Choroid plexus epithelial cell (primary cell): ENCODE data around the gene NOTCH2.

Experiments
- DNase-seq: peaks from one replicate; pipeline ENCODE4 v3.0.0-alpha.2; 2010; ENCODE audit warnings: low read depth
- H3K4me3 ChIP-seq: 2 replicates; pipeline ENCODE4 v1.5.1; 2011; ENCODE audit warnings: low read depth, mild to moderate bottlenecking, control low read depth, low read length, moderate library complexity
- CTCF ChIP-seq: conservative IDR thresholded peaks from 2 replicates; pipeline ENCODE4 v1.5.1; 2011; ENCODE audit warnings: low read depth, mild to moderate bottlenecking, control low read depth, inconsistent platforms, low read length, moderate library complexity

The NOTCH2 gene

GRCh38 chr1:119943216-119943615 is 126.2 kb downstream of the NOTCH2 start:
- no peak for DNase-seq
- no peak for TF ChIP-seq CTCF
- no peak overlapping the region for H3K4me3 ChIP-seq

- DNase-seq = no peak
- TF ChIP-seq CTCF = no peak
- no peak overlapping the region for H3K4me3 ChIP-seq
Measured at GRCh38 chr1:119941392-119941791, 128.1 kb downstream of the NOTCH2 start.

- DNase-seq = no peak
- TF ChIP-seq CTCF = no peak
- no peak overlapping the region for H3K4me3 ChIP-seq
Measured at GRCh38 chr1:119940697-119941096, 128.8 kb downstream of the NOTCH2 start.

- TF ChIP-seq CTCF = no peak
- no peak overlapping the region for H3K4me3 ChIP-seq
- DNase-seq = no peak
Measured at GRCh38 chr1:119937198-119937597, 132.3 kb downstream of the NOTCH2 start.

- TF ChIP-seq CTCF = no peak
- no peak overlapping the region for H3K4me3 ChIP-seq
- no peak for DNase-seq
Measured at GRCh38 chr1:119935915-119936314, 133.5 kb downstream of the NOTCH2 start.

- no peak overlapping the region for H3K4me3 ChIP-seq
- no peak for DNase-seq
- no peak for TF ChIP-seq CTCF
Measured at GRCh38 chr1:119935373-119935772, 134.1 kb downstream of the NOTCH2 start.

GRCh38 chr1:119933397-119933796 is 136.1 kb downstream of the NOTCH2 start:
- no peak overlapping the region for H3K4me3 ChIP-seq
- no peak for TF ChIP-seq CTCF
- no peak for DNase-seq
